NCI-H446 (cell line): ENCODE results near the gene PDZD2.

ENCODE experiments used
- DNase-seq, 2 experiments: peaks; one replicate each; lab custom pipeline; 2025; lab: John Stamatoyannopoulos, UW

Gene PDZD2

DNA sequence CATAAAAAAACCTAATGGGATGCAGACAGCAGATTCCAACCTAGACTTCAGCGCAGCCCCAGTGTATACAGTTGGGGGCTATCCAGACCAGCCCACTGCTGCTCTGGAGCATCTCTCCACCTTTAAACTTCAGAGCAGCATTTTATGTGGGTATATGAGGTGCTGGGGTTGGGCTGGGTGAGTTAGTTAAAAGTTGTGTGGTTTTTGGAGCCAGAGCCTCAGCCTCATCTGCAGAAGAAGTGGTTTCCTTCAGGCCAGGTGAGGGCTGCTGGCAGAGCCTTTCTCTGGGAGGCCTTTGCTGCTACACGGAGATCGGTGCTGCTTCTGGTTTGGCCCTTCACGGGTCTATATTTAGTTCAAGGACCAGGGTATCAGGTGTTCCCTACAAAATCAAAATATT is 228.3 kb downstream of the PDZD2 start:
- no peak for DNase-seq

DNA sequence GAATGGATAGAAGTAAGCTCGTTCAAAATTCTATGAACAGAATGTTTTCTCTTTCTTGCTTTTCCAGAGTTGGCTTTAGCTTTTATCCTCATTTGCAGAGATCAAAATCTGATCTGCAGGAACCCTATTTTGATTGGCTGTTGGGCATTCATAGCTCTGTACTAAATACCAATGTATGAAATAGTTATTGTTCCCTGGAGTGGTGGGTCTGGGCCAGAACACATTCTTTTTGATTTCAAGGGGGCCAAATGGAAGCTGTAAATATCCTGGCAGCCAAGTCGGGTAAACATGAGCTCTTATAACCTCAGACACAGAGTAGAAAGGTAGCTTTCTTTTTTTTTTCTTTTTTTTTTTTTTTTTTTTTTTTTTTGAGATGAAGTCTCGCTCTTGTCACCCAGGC is 241.5 kb downstream of the PDZD2 start:
- DNase-seq = no peak

DNA sequence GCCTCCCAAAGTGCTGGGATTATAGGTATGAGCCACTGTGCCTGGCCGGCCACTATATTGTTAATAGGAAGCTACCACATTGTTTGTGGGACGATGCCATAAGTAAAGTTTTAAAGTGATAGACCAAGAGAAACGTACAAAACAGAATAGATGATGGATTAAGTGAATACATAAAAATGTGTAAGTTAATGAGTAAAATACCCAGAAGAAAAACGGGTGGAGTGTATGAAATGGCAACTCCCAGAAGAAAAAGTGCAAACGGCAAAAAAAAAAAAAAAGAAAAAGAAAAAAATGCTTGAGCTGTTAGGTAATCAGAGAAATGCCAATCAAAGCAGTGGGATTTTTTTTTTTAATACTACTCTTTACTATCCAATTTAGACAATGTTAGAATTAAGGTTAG is 246.0 kb downstream of the PDZD2 start:
- no peak for DNase-seq

DNA sequence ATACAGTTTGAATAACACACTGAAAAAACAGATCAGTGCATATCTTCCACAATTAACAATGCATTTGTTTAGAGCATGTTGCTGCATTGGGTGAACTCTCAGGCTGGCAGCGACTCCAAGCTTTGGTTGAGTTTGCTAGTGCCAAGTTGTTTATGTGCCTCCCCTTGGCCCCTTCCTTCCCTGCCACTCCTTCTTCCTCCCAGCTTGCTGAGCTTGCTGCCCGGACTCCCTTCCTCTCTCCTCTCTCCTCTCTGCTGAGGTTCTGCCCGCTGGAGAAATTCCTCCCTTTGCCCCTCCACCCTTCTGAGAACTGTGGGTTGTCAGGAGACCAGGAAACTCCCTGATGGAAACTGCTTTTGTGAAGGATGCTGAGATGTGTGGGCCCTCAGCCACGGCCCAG is 247.3 kb downstream of the PDZD2 start:
- no peak for DNase-seq

DNA sequence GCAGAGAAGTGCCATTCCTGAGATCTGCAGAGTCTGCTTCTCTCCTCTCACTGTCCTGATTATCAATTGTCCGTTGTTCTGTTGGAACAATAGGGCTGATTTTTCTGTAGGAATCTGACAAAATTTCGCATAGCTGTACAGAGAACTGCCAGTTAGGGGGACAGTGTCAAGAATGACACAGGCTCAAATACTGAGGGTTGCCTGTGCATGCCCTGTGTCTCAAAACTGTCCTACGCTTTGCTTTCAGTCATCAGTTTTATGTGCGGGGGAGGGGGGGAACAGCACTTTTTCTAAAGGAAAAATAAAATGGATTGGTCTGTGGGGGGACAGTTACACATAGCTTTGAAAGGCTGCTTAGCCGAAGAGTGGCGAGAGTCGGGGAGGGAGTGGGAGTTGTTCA is 248.6 kb downstream of the PDZD2 start:
- no peak for DNase-seq

DNA sequence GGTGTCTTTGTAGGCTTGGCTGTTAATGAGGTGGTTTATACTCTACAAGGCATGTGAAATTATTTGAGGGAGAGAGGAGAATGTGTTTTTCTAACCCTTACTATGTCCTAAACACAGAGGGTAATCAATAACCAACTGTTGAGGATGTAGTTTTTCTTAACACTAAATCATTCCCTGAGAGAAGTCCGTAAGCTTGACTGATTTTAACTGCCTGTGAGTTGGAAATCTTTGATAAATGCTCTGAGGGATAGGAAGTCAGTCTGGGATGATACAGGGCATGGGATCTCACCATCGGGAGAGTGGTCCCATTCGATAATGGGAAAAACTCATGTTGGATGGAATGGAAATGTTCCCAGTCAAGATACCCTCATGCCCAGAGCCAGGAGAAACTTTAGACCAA is 249.6 kb downstream of the PDZD2 start:
- DNase-seq = no peak

DNA sequence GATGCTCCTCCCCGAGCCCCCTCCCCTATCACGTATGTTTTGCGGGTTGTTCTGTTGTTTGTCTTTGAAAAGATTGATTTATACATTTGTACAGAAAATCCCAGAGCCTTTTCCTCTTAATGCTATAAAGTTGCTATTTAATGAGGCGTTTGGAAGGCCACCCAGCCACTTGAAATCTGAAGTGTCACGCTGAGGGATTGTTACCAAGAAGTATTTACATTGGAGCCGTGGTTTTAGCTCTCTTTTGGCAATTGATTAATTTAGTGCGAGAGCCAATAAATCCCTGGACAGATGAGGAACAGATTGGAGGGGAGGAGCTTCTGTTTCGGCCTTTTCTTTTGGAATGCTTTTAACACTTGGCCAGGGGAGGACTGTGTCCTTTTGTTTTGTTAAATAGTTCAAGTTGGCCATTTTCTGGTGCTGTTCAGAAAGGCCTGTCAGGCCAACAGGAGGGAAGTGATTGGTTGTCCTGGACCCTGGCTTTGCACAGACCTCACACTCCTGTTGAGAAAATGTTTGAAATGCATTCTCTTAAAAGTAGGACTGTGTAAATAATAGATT is 250.2 kb downstream of the PDZD2 start:
- peak; percentile 34 to 47 for DNase-seq

DNA sequence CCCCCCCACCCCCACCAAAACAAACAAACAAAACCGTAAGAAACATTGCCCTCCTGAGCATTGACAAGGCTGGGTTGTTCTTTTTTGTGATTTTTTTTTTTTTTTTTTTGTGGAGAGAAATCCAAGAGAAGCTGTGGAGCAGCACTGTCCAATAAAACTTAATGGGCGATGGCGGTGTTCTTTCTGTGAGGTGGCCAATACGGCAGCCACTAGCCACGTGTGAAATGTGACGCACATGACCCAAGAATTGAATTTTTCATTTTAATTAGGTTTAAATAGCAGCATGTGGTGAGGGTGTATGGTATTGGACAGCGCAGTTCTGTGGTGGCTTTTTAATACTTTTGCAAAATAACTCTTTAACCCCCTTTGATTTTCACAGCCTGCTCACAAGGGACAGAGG is 251.1 kb downstream of the PDZD2 start:
- DNase-seq = no peak

DNA sequence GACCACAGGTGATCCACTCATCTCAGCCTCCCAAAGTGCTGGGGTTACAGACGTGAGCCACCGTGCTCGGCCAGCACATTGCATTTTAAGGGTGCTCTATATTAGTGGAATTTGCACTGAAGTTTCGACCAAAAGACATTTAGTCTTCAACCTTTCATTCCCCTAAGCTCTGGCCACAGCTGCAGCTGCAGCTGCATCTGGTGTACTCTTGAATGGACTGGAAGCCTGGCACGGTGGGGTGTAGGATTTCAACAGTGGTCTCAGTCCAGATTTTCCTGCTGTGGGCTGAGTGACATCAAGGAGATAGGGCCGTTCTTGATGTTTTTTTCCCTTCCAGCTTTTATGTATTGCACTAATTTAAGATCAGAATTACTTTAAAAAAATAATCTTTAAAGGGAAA is 255.2 kb downstream of the PDZD2 start:
- DNase-seq = no peak

DNA sequence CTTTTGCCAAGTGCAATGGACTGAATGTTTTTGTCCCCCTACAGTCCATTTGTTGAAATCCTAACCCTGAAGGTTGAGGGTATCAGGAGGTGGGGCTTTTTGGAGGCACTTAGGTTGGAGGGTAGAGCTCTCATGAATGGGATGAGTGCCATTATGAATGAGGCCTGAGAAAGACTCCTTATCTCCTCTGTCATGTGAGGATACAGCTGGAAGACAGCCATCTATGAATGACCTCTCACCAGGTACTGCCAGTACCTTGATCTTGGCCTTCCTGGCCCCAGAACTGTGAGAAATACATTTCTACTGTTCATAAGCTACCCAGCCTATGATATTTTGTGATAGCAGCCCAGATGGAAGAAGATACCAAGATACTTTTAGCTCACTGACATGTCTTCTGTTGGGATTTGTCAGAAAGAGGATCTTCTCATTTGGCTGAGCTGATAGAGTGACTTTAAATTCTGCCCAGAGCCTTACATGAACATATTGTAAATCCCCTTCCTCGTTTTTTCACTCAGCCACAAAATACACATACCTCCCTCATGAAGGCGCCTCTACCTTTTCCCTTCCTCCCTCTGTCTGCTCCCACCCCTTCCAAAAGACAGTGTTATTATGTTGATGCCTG is 256.4 kb downstream of the PDZD2 start:
- no peak for DNase-seq

DNA sequence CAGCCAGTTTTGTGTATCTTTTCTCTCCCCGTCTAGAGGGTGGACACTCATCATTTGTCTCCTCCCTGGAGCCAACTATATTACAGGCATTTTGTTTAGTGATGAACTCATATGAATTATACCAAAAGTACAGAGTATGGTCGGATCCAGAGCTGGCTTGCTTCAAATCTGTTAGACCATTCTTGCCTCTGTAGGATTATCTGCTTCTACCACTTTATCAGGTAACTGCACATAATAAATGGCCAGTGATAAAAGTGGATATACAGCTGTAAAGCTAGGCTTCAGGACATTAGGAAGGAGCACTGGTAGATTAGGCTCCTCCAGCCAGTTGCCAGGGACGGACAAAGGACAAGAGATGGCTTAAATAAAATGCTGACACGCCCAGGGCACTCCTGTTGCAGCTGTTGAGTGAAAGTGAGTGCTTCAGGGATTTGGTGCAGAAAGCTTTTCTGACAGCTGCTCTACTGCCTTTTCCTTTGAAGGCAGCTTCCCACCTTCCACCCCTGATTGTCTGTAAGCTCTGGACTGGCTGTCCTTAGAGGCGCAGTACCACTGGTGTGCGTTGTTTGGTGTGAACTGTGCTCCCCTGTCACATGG is 259.2 kb downstream of the PDZD2 start:
- no peak for DNase-seq

DNA sequence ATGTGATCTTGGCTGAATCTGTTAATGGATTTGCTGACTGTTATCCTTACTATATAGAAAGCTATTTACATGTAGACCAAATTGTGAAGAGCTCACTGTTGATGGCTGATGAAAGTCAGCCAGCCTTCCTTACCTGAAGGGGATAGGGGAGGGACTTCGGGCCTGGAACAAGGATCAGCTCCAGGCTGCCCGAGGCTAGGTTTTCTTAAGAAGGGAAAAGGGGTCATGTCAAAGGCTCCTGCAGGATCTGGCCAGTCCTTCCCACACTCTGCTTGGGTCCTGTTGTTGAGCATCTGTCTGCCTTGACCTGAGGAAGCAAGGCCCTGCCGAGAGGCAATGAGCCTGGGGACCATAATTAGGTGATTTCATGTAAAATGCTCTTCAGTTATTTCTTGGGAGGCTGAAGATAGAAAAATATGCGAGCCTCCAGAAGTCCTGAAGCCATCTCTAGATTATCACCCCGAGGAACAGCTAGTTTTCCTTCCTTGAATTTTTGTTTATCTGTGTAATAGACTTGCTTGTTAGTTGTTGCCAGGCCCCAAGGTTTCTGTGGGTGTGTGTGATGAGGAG is 261.4 kb downstream of the PDZD2 start:
- DNase-seq = no peak

DNA sequence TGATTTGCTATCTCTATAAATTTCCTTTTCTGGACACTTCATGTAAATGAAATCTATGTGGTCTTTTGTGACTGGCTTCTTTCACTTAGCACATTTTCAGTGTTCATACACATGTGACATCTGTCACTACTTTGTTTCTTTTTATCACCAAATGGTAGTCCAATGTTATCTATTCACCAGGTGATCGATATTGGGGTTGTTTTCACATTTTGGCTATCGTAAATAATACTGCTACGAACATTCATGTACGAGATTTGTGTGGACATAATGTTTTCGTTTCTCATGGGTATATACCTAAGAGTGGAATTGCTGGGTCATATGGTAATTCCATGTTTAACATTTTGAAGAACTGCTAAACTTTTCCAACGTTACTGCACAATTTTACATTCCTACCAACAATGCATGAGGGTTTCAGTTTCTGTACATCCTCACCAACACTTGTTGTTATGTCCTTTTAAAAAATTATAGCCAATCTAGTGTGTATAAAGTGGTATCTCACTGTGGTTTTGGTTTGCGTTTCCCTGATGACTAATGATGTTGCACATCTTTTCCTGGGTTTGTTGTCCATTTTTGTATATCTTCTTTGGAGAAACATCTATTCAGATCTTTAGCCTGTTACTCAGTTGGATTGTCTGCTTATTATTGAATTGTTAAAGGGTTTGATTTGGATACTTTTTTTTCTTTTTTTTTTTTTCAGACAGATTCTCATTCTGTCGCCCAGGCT is 263.0 kb downstream of the PDZD2 start:
- no peak for DNase-seq

DNA sequence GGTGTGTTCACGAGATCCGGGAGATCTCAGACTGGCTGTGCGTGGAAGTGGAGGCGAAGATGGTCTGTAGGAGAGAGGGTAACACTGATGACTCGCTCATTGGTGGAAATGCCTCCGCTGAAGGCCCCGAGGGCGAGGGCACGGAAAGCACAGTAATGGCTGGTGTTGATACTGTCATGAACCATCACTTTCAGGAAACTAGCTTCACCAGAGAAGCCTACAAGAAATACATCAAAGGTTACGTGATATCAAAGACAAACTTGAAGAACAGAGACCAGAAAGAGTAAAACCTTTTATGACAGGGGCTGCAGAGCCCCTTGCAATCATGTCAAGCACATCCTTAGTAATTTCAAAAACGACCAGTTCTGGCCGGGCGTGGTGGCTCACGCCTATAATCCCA is 269.5 kb downstream of the PDZD2 start:
- no peak for DNase-seq

DNA sequence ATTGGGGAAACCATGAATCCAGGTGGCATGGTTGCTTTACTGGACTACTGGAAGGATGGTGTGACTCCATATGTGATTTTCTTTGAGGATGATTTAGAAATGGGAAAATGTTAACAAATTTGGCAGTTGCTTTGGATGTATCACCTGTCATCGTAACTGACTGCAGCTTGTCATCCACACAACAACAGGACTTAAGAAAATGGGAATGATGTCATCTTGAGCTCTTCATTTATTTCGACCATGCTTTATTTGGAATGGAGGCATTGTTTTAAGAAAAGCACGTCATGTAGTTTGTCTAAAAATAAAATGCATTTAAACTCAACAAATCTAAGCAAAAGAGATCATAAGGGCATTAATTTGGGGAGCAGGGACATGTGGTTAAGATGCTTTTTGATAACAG is 270.1 kb downstream of the PDZD2 start:
- DNase-seq = no peak

DNA sequence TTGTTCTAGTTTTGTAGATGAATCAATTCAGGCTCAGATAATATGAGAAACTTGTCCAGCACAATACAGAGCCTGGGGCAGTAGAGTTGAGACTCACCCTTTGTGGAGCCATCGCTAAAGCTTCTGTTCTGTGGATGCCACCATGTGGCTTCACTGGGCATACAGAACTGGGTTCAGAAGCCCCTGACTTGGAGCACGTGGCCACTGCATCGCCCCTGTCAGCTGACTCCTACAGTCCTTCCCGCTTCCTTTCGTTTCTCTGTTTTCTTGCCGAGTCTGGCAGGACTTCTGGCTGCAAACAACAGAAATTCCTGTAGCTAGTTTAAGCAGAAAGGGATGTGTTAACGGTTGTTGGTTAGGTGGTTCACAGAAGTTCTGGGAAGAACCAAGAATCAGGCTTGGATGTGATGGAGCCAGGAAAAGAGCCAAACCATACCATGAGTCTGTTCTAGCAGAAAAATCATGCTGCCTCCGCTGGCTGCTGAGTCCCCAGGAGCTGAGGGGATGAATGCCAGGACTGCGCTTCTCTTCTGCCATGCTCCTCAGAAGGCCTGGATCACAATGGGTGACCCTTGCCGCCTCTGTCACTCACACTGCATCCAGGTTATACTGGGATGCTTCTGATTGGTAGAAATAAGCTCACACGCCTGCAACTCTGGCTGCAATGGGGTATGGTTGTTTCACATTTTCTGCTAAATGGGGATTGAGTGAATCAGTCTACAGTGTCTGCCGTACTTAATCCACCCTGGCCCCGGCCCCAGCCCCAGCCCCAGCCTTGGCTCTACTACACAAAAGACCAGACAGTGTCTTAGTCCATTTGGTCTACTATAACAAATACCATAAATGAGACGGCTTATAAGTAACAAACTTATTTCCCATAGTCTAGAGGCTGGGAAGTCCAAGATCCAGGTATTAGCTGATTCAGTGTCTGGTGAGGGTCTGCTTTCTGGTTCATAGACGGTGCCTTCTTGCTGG is 272.6 kb downstream of the PDZD2 start:
- DNase-seq = peak in 1 of 2 experiments; percentile 18

DNA sequence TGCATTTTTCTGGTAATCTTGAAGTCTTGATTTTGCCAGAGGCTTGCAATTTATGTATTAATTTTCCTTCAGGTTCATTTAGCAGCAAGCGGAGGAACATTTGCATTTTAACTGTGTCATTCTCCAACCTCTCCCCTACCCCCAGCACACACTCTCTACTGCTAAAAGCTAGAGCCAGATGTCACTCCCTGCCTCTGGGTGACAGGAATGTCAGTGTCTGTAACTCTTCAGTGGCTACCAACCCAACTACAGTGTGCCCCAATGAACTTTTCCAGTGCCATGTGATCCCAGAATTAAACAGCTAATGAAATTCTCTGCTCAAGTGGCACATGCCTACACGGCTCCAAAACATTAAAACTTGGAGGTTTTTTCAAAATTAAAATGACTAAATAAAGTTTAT is 274.9 kb downstream of the PDZD2 start:
- no peak for DNase-seq

DNA sequence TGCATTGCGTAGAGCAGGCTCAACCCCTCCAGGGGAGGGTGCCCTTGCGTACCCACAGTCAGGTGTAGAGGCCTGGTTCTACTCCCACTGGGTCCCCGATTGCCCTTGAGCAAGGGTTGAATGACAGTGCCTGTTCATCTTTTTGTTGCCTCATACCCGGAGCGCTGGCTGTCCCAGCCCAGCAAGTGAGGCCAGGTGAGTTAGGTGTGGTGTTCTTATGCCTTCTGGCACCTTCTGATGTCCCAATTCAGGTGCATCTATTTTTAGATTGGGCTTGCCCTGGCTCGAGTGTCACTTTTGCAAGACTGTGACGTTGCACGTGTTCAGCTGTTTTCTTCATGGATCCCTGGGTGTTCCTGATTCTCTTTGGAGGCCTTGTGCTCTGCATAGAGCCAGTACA is 277.4 kb downstream of the PDZD2 start:
- no peak for DNase-seq

DNA sequence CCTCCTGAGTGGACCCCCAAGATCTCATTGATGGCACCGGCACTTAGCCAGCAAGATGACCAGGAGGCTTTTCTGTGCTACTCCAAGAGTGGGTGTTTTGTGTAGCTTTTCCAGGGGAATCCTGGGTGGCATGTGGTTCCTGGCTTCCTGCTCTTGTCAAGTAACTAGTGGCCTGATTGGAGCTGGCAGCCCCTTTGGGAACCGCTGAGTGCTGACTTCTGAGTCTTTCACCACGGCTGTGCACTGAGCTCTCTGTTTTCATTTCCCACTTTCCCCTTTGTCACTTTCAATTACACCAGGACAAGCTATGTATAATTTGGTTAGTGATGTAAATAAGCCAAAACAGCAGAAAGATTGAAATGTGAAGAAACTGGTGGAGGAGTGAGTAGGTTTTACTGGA is 279.8 kb downstream of the PDZD2 start:
- DNase-seq = no peak

DNA sequence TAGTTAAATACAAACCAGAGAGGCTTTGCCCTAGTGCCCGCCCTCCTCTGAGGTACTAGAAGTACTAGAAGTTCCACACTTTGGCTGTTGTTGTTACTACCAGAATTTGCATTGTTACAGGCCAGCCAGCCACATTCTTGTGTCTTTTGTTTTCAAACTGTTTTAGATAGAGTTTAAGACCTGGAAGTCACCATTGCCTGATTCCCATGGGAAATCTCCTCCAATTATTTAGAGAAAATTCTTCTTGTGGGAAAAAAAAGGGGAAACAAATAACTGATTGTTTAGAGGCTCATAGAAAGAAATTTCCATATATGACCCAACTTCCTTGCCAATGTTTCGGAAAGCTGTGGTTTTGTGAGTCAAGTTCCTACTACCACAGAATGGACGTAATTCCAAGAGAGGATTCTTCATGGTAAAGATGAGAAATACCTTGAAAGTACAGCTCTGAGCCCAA is 282.9 kb downstream of the PDZD2 start:
- no peak for DNase-seq

DNA sequence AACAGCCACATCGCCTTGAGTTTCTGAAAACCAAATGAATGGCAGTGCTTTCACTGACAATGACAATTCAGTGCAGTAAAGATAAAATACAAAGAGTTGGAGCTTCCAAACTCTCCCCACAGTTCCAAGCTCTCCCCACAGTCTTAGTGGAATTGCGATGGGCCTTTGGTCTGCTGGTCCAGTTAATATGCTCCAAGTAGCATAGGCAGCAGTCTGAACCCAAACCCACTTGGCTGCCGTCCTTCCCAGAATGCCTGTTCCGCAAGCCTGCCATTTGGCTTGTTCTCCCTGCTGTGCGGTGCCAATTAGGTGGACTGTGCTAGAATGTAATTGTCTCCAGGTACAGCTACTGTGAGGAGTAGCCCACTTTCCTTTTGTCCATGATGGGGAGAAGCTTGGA is 285.1 kb downstream of the PDZD2 start:
- no peak for DNase-seq

DNA sequence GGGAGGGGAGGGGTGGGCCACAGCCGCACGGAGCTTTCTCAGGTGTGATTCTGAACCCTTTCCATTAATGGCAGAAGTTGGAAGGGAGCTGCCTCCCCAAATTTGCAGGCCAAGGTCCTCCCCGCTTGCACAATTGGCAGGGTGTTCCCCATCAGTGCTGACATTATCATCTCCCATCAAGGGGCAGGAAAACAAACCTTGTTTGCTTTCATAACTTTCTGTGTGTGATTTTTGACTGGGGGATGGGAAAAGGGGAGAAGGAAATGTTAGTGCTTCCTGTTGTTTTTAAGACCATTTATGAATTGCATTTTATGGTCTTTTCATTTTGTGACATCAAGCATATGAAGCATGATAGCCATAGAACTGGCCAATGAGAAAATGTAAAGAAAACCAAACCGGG is 292.9 kb downstream of the PDZD2 start:
- no peak for DNase-seq
